ENCODE data around the gene S100A8. TPM values are rescaled to one million over a fixed set of nuclear protein-coding genes. Genes with fewer than 3 reads are reported as not detected.
A peak's percentile ranks its signal among the peaks of the same experiment; 100 is the strongest.

The S100A8 gene
- total RNA-seq, 1 experiment from 2014 or later = not detected

GRCh38 chr1:153402226-153402625 is 11.4 kb upstream of the S100A8 start:
- no peaks in the 10 kb centered on the region for H3K4me1 ChIP-seq
- Mint-ChIP-seq H3K4me1 (ENCODE audit: low read depth, unreplicated experiment) (no peaks in the 10 kb centered on the region), H3K9me3 (ENCODE audit: unreplicated experiment) (no peaks in the 10 kb centered on the region), H3K4me3 (ENCODE audit: unreplicated experiment) (no peak overlapping the region), H3K27ac (ENCODE audit: unreplicated experiment) (no peak overlapping the region), H3K27me3 (ENCODE audit: insufficient read depth, unreplicated experiment) (peaks cover 31% of the 10 kb centered on the region), H3K36me3 (ENCODE audit: insufficient read depth, unreplicated experiment) (no peaks in the 10 kb centered on the region)
- intact Hi-C loops (cut with micrococcal nuclease; ENCODE audit: unreplicated experiment) = no loop called here
- POLR2A ChIA-PET = no interaction called here
- no peaks in the 10 kb centered on the region for H3K36me3 ChIP-seq (ENCODE audit: control insufficient read depth, insufficient read depth, low read length)
- H3K4me3 ChIP-seq (ENCODE audit: low read depth, low read length) = no peak overlapping the region
- no peaks in the 10 kb centered on the region; the same call in 1 of the 2 replicates for H3K27me3 ChIP-seq (replicated peaks; ENCODE audit: control insufficient read depth, insufficient read depth, low read length)
- no peak for DNase-seq
- CTCF ChIA-PET = no interaction called here
- no TSS peak for BruUV-seq (replicated peaks)
- TF ChIP-seq, protein P1, sequence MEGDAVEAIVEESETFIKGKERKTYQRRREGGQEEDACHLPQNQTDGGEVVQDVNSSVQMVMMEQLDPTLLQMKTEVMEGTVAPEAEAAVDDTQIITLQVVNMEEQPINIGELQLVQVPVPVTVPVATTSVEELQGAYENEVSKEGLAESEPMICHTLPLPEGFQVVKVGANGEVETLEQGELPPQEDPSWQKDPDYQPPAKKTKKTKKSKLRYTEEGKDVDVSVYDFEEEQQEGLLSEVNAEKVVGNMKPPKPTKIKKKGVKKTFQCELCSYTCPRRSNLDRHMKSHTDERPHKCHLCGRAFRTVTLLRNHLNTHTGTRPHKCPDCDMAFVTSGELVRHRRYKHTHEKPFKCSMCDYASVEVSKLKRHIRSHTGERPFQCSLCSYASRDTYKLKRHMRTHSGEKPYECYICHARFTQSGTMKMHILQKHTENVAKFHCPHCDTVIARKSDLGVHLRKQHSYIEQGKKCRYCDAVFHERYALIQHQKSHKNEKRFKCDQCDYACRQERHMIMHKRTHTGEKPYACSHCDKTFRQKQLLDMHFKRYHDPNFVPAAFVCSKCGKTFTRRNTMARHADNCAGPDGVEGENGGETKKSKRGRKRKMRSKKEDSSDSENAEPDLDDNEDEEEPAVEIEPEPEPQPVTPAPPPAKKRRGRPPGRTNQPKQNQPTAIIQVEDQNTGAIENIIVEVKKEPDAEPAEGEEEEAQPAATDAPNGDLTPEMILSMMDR (IDR thresholded peaks at IDR 0.05; ENCODE audit: insufficient read depth in 1 of 2, low read depth in 1 of 2, low read length in 1 of 2, severe bottlenecking in 1 of 2, unreplicated experiment in 1 of 2) = no peak
- no peaks in the 10 kb centered on the region for H3K9me3 ChIP-seq

DNA sequence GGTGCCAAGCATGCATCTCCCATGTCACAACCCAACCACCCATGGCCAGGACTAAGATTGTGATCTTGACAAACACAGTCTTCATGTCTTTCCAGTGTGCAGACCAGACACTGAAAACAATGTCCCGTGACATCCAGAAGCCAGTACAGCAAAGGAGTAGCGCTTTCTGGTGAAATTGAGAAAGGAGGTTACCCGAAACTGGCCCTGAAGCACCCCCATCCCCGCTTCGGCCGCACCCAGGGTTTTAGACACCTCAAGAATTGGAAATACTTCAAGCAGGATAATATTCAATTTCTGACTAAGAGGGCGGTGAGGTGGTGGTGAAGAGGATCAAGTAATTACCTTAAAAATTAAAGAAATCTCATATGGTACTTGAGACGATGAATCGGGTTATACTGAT is 10.6 kb upstream of the S100A8 start:
- TF ChIP-seq, protein P1 (IDR thresholded peaks at IDR 0.05; ENCODE audit: insufficient read depth in 1 of 2, low read depth in 1 of 2, low read length in 1 of 2, severe bottlenecking in 1 of 2, unreplicated experiment in 1 of 2) = no peak
- Mint-ChIP-seq H3K36me3 (ENCODE audit: insufficient read depth, unreplicated experiment) (no peaks in the 10 kb centered on the region), H3K27me3 (ENCODE audit: insufficient read depth, unreplicated experiment) (peaks cover 32% of the 10 kb centered on the region), H3K4me1 (ENCODE audit: low read depth, unreplicated experiment) (no peaks in the 10 kb centered on the region), H3K27ac (ENCODE audit: unreplicated experiment) (no peak overlapping the region), H3K4me3 (ENCODE audit: unreplicated experiment) (no peak overlapping the region), H3K9me3 (ENCODE audit: unreplicated experiment) (no peaks in the 10 kb centered on the region)
- no TSS peak for BruUV-seq (replicated peaks)
- intact Hi-C loops (cut with micrococcal nuclease; ENCODE audit: unreplicated experiment) = no loop called here
- no peaks in the 10 kb centered on the region for H3K9me3 ChIP-seq
- H3K36me3 ChIP-seq (ENCODE audit: control insufficient read depth, insufficient read depth, low read length) = no peaks in the 10 kb centered on the region
- POLR2A ChIA-PET = no interaction called here
- H3K4me1 ChIP-seq = no peaks in the 10 kb centered on the region
- no peak overlapping the region for H3K4me3 ChIP-seq (ENCODE audit: low read depth, low read length)
- CTCF ChIA-PET = no interaction called here
- DNase-seq = no peak
- no peaks in the 10 kb centered on the region; the same call in 1 of the 2 replicates for H3K27me3 ChIP-seq (replicated peaks; ENCODE audit: control insufficient read depth, insufficient read depth, low read length)

DNA sequence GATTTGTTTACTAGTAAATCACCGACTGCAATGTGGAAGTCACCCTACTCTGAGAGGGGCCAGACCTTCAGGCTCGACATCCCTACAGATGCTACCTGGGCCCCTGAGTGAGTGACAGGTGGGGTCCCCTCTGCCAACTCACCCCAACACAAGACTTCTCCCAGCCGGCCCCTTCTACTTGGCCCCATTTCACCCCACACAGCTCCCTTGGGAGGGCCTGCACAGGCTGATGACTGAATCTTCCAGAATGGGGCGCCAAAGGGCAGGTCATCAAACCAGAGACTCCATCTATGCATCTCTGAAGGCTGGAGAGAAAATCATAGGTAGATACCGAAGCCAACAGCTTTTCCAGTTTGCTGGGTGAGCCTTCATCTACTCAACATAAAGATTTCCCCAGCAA is 9.4 kb upstream of the S100A8 start:
- Histone ChIP-seq H3K4me1 (no peaks in the 10 kb centered on the region), H3K27me3 (replicated peaks; ENCODE audit: control insufficient read depth, insufficient read depth, low read length) (no peaks in the 10 kb centered on the region; the same call in 1 of the 2 replicates), H3K9me3 (no peaks in the 10 kb centered on the region), H3K4me3 (ENCODE audit: low read depth, low read length) (no peak overlapping the region), H3K36me3 (ENCODE audit: control insufficient read depth, insufficient read depth, low read length) (no peaks in the 10 kb centered on the region)
- H3K27me3 Mint-ChIP-seq (ENCODE audit: insufficient read depth, unreplicated experiment) = peaks cover 32% of the 10 kb centered on the region
- no peaks in the 10 kb centered on the region for H3K9me3 Mint-ChIP-seq (ENCODE audit: unreplicated experiment)
- no peaks in the 10 kb centered on the region for H3K36me3 Mint-ChIP-seq (ENCODE audit: insufficient read depth, unreplicated experiment)
- peaks cover 4% of the 10 kb centered on the region for H3K4me1 Mint-ChIP-seq (ENCODE audit: low read depth, unreplicated experiment)
- TF ChIP-seq, protein P1 (IDR thresholded peaks at IDR 0.05; ENCODE audit: insufficient read depth in 1 of 2, low read depth in 1 of 2, low read length in 1 of 2, severe bottlenecking in 1 of 2, unreplicated experiment in 1 of 2) = no peak
- DNase-seq = peak in 1 of 2 experiments; percentile 6
- BruUV-seq (replicated peaks) = no TSS peak
- intact Hi-C loops (cut with micrococcal nuclease; ENCODE audit: unreplicated experiment) = no loop called here
- no peak overlapping the region for H3K27ac Mint-ChIP-seq (ENCODE audit: unreplicated experiment)
- no peak overlapping the region for H3K4me3 Mint-ChIP-seq (ENCODE audit: unreplicated experiment)
- ChIA-PET CTCF (interaction anchor here (0.6 to 1.1 kb wide), 2 partner anchors 46 to 95 kb away, joined by 3 to 4 read pairs; no protein-coding TSS in a partner anchor), POLR2A (no interaction called here)

Measured in Caco-2 (cell line).